ENCODE results near the gene TRIP12. TPM values are rescaled to one million over a fixed set of nuclear protein-coding genes. Genes with fewer than 3 reads are reported as not detected.
A peak's percentile ranks its signal among the peaks of the same experiment; 100 is the strongest.

The TRIP12 gene
- total and polyA plus RNA-seq, 2 of the 13 experiments (the other 11 are each of a cell fraction or from before 2014, with no cell fraction given): 72.1 to 153 TPM

DNA sequence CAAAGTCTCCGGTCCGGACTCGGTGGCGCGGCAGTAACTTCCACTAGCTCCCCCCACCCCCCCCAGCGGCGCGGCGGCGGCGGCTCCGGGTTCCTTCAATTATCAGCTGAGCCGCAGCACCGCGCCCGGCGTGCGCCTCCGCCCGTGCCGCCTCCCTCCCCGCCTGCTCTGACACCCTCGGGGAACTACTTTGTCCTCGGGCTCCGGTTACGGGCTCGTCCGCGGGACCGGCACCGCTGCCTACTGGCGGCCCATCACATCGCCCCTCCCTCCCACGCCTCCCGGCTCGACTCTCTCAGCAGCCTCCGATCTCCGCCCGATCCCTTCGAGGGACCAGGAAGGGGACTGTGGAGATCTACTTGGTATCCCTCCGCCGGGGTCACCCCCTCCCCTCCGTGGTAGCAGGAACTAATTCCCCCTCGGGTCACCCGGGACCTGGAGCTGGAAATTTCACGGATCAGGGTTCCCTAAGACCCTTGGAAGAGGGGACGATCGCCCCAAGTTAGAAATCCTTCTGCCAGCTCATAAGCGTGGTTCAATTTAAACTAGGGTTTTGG, at the start of gene TRIP12 (continued):
- TF ChIP-seq HMGA1 (CRISPR knock-in tag; conservative IDR thresholded peaks at IDR 0.05) (no peak), ZMAT5 (CRISPR knock-in tag; IDR thresholded peaks at IDR 0.05; ENCODE audit: borderline replicate concordance, low read depth) (0 out of 2 replicates have a peak, but pooled peaks have one; percentile 52), ZNF205 (CRISPR knock-in tag; IDR thresholded peaks at IDR 0.05) (peak; percentile 61; the same call in 1 of the 2 replicates), ZNF747 (CRISPR knock-in tag; IDR thresholded peaks at IDR 0.05; ENCODE audit: borderline replicate concordance) (0 out of 2 replicates have a peak, but pooled peaks have one; percentile 20), ZNF788 (CRISPR knock-in tag; IDR thresholded peaks at IDR 0.05; ENCODE audit: borderline replicate concordance) (peak; percentile 80; the same call in 1 of the 2 replicates), MIER3 (CRISPR knock-in tag; IDR thresholded peaks at IDR 0.05; ENCODE audit: borderline replicate concordance) (peak; percentile 63; the same call in 1 of the 2 replicates), ZZZ3 (CRISPR knock-in tag; IDR thresholded peaks at IDR 0.05; ENCODE audit: borderline replicate concordance) (0 out of 2 replicates have a peak, but pooled peaks have one; percentile 59), HNF1B (CRISPR knock-in tag; IDR thresholded peaks at IDR 0.05) (peak; percentile 84), SP5 (CRISPR knock-in tag; IDR thresholded peaks at IDR 0.05; ENCODE audit: borderline replicate concordance, low read depth) (peak; percentile 71), PCBP1 (IDR thresholded peaks at IDR 0.05; ENCODE audit: borderline replicate concordance, low read depth, low read length) (peak; percentile 100), ZBTB7B (CRISPR knock-in tag; IDR thresholded peaks at IDR 0.05) (peak; percentile 72), ZNF839 (CRISPR knock-in tag; IDR thresholded peaks at IDR 0.05; ENCODE audit: borderline replicate concordance) (peak; percentile 100), CENPX (CRISPR knock-in tag; IDR thresholded peaks at IDR 0.05) (no peak), THAP8 (CRISPR knock-in tag; IDR thresholded peaks at IDR 0.05; ENCODE audit: borderline replicate concordance) (peak; percentile 69; the same call in 1 of the 2 replicates), JDP2 (CRISPR knock-in tag; IDR thresholded peaks at IDR 0.05; ENCODE audit: borderline replicate concordance) (no peak), XBP1 (CRISPR knock-in tag; IDR thresholded peaks at IDR 0.05) (0 out of 2 replicates have a peak, but pooled peaks have one; percentile 8), PTBP1 (IDR thresholded peaks at IDR 0.05; ENCODE audit: low read depth, low read length, poor library complexity, severe bottlenecking) (peak; percentile 43), ZNF274 (CRISPR knock-in tag; IDR thresholded peaks at IDR 0.05) (peak; percentile 12; the same call in 1 of the 2 replicates), FIP1L1 (IDR thresholded peaks at IDR 0.05; ENCODE audit: borderline replicate concordance, insufficient read depth, low read depth, low read length) (0 out of 2 replicates have a peak, but pooled peaks have one; percentile 72), ZNF10 (CRISPR knock-in tag; IDR thresholded peaks at IDR 0.05; ENCODE audit: borderline replicate concordance, low read depth) (no peak), ONECUT2 (CRISPR knock-in tag; IDR thresholded peaks at IDR 0.05) (no peak; the same call in 1 of the 2 replicates)
- TF ChIP-seq, protein P1, sequence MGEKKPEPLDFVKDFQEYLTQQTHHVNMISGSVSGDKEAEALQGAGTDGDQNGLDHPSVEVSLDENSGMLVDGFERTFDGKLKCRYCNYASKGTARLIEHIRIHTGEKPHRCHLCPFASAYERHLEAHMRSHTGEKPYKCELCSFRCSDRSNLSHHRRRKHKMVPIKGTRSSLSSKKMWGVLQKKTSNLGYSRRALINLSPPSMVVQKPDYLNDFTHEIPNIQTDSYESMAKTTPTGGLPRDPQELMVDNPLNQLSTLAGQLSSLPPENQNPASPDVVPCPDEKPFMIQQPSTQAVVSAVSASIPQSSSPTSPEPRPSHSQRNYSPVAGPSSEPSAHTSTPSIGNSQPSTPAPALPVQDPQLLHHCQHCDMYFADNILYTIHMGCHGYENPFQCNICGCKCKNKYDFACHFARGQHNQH (CRISPR knock-in tag; IDR thresholded peaks at IDR 0.05): peak; percentile 55
- TF ChIP-seq, protein P2, sequence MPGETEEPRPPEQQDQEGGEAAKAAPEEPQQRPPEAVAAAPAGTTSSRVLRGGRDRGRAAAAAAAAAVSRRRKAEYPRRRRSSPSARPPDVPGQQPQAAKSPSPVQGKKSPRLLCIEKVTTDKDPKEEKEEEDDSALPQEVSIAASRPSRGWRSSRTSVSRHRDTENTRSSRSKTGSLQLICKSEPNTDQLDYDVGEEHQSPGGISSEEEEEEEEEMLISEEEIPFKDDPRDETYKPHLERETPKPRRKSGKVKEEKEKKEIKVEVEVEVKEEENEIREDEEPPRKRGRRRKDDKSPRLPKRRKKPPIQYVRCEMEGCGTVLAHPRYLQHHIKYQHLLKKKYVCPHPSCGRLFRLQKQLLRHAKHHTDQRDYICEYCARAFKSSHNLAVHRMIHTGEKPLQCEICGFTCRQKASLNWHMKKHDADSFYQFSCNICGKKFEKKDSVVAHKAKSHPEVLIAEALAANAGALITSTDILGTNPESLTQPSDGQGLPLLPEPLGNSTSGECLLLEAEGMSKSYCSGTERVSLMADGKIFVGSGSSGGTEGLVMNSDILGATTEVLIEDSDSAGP (CRISPR knock-in tag; IDR thresholded peaks at IDR 0.05; ENCODE audit: borderline replicate concordance): peak; percentile 50
